ENCODE results near the gene SLC22A16.

SLC22A16 gene

GRCh38 chr6:110476046-110476849 lies at the start of gene SLC22A16:
TSS of gene SLC22A16 (minus strand) at chr6:110476613. CDS start at chr6:110476574, 39 bp downstream.
- Histone ChIP-seq H3K27ac (ENCODE audit: low read depth, low read length) (no peak within 1 kb of the TSS), H3K4me3 (ENCODE audit: low read depth in 1 of 5, low read length in 5 of 5) (peak within 1 kb of the TSS; percentile 25 to 59 (median 43)), H3K9ac (ENCODE audit: low read length in 5 of 5) (no peak within 1 kb of the TSS), H3K9me3 (ENCODE audit: control insufficient read depth in 5 of 5, low read length in 5 of 5) (peaks cover 0 to 5% (median 0%) of the 10 kb centered on the region in 5 donors), H3K36me3 (ENCODE audit: control insufficient read depth in 5 of 5, insufficient read depth in 5 of 5, low read length in 5 of 5) (no peaks in the 10 kb centered on the region), H3K27me3 (ENCODE audit: control insufficient read depth in 5 of 5, insufficient read depth in 4 of 5, low read length in 5 of 5) (peaks cover 0 to 16% (median 7%) of the 10 kb centered on the region in 5 donors), H3K4me1 (ENCODE audit: control insufficient read depth in 5 of 5, insufficient read depth in 5 of 5, low read length in 5 of 5) (peaks cover 0 to 15% (median 8%) of the 10 kb centered on the region in 5 donors)

GRCh38 chr6:110525001-110525400 lies 48.6 kb upstream of the SLC22A16 start:
- Histone ChIP-seq H3K9ac (ENCODE audit: low read length in 5 of 5) (no peak overlapping the region), H3K4me3 (ENCODE audit: low read depth in 1 of 5, low read length in 5 of 5) (no peak overlapping the region)

GRCh38 chr6:110524305-110524704 lies 47.9 kb upstream of the SLC22A16 start:
- no peak overlapping the region for H3K27ac ChIP-seq (ENCODE audit: low read depth, low read length)

More at GRCh38 chr6:110525001-110525400, 48.6 kb upstream of the SLC22A16 start:
- Histone ChIP-seq H3K9me3 (ENCODE audit: control insufficient read depth in 5 of 5, low read length in 5 of 5) (peaks cover 0 to 4% (median 0%) of the 10 kb centered on the region in 5 donors), H3K4me1 (ENCODE audit: control insufficient read depth in 5 of 5, insufficient read depth in 5 of 5, low read length in 5 of 5) (peaks cover 0 to 3% (median 0%) of the 10 kb centered on the region in 5 donors), H3K27ac (ENCODE audit: low read depth, low read length) (no peak overlapping the region), H3K27me3 (ENCODE audit: control insufficient read depth in 5 of 5, insufficient read depth in 4 of 5, low read length in 5 of 5) (peaks cover 0 to 3% (median 0%) of the 10 kb centered on the region in 5 donors), H3K36me3 (ENCODE audit: control insufficient read depth in 5 of 5, insufficient read depth in 5 of 5, low read length in 5 of 5) (no peaks in the 10 kb centered on the region)

GRCh38 chr6:110523451-110524021 lies 47.1 kb upstream of the SLC22A16 start:
- H3K4me3 ChIP-seq (ENCODE audit: low read depth in 1 of 5, low read length in 5 of 5), result no peak overlapping the region
- H3K27me3 ChIP-seq (ENCODE audit: control insufficient read depth in 5 of 5, insufficient read depth in 4 of 5, low read length in 5 of 5), result peaks cover 0 to 3% (median 0%) of the 10 kb centered on the region in 5 donors
- H3K36me3 ChIP-seq (ENCODE audit: control insufficient read depth in 5 of 5, insufficient read depth in 5 of 5, low read length in 5 of 5), result no peaks in the 10 kb centered on the region
- no peaks in the 10 kb centered on the region for H3K9me3 ChIP-seq (ENCODE audit: control insufficient read depth in 5 of 5, low read length in 5 of 5)
- H3K27ac ChIP-seq (ENCODE audit: low read depth, low read length), result no peak overlapping the region
- peaks cover 0 to 3% (median 0%) of the 10 kb centered on the region in 5 donors for H3K4me1 ChIP-seq (ENCODE audit: control insufficient read depth in 5 of 5, insufficient read depth in 5 of 5, low read length in 5 of 5)
- H3K9ac ChIP-seq (ENCODE audit: low read length in 5 of 5), result no peak overlapping the region

More at GRCh38 chr6:110524305-110524704, 47.9 kb upstream of the SLC22A16 start:
- Histone ChIP-seq H3K36me3 (ENCODE audit: control insufficient read depth in 5 of 5, insufficient read depth in 5 of 5, low read length in 5 of 5) (no peaks in the 10 kb centered on the region), H3K27me3 (ENCODE audit: control insufficient read depth in 5 of 5, insufficient read depth in 4 of 5, low read length in 5 of 5) (peaks cover 0 to 3% (median 0%) of the 10 kb centered on the region in 5 donors), H3K9me3 (ENCODE audit: control insufficient read depth in 5 of 5, low read length in 5 of 5) (peaks cover 0 to 4% (median 0%) of the 10 kb centered on the region in 5 donors), H3K4me1 (ENCODE audit: control insufficient read depth in 5 of 5, insufficient read depth in 5 of 5, low read length in 5 of 5) (peaks cover 0 to 3% (median 0%) of the 10 kb centered on the region in 5 donors), H3K4me3 (ENCODE audit: low read depth in 1 of 5, low read length in 5 of 5) (no peak overlapping the region), H3K9ac (ENCODE audit: low read length in 5 of 5) (no peak overlapping the region)

- Histone ChIP-seq H3K9ac (ENCODE audit: low read length in 5 of 5) (no peak overlapping the region), H3K9me3 (ENCODE audit: control insufficient read depth in 5 of 5, low read length in 5 of 5) (no peaks in the 10 kb centered on the region), H3K27me3 (ENCODE audit: control insufficient read depth in 5 of 5, insufficient read depth in 4 of 5, low read length in 5 of 5) (peaks cover 0 to 3% (median 0%) of the 10 kb centered on the region in 5 donors), H3K36me3 (ENCODE audit: control insufficient read depth in 5 of 5, insufficient read depth in 5 of 5, low read length in 5 of 5) (no peaks in the 10 kb centered on the region), H3K4me3 (ENCODE audit: low read depth in 1 of 5, low read length in 5 of 5) (no peak overlapping the region), H3K27ac (ENCODE audit: low read depth, low read length) (no peak overlapping the region), H3K4me1 (ENCODE audit: control insufficient read depth in 5 of 5, insufficient read depth in 5 of 5, low read length in 5 of 5) (peaks cover 0 to 2% (median 0%) of the 10 kb centered on the region in 5 donors)
These were observed 46.0 kb upstream of the SLC22A16 start for GRCh38 chr6:110522427-110522826.

GRCh38 chr6:110520992-110521543 lies 44.7 kb upstream of the SLC22A16 start:
- Histone ChIP-seq H3K9ac (ENCODE audit: low read length in 5 of 5) (no peak overlapping the region), H3K36me3 (ENCODE audit: control insufficient read depth in 5 of 5, insufficient read depth in 5 of 5, low read length in 5 of 5) (no peaks in the 10 kb centered on the region), H3K27me3 (ENCODE audit: control insufficient read depth in 5 of 5, insufficient read depth in 4 of 5, low read length in 5 of 5) (peaks cover 0 to 3% (median 0%) of the 10 kb centered on the region in 5 donors), H3K4me1 (ENCODE audit: control insufficient read depth in 5 of 5, insufficient read depth in 5 of 5, low read length in 5 of 5) (peaks cover 0 to 4% (median 0%) of the 10 kb centered on the region in 5 donors), H3K9me3 (ENCODE audit: control insufficient read depth in 5 of 5, low read length in 5 of 5) (no peaks in the 10 kb centered on the region), H3K27ac (ENCODE audit: low read depth, low read length) (no peak overlapping the region), H3K4me3 (ENCODE audit: low read depth in 1 of 5, low read length in 5 of 5) (no peak overlapping the region)

- Histone ChIP-seq H3K4me1 (ENCODE audit: control insufficient read depth in 5 of 5, insufficient read depth in 5 of 5, low read length in 5 of 5) (peaks cover 0 to 4% (median 0%) of the 10 kb centered on the region in 5 donors), H3K9me3 (ENCODE audit: control insufficient read depth in 5 of 5, low read length in 5 of 5) (no peaks in the 10 kb centered on the region), H3K27me3 (ENCODE audit: control insufficient read depth in 5 of 5, insufficient read depth in 4 of 5, low read length in 5 of 5) (peaks cover 0 to 3% (median 0%) of the 10 kb centered on the region in 5 donors), H3K27ac (ENCODE audit: low read depth, low read length) (no peak overlapping the region), H3K9ac (ENCODE audit: low read length in 5 of 5) (no peak overlapping the region), H3K36me3 (ENCODE audit: control insufficient read depth in 5 of 5, insufficient read depth in 5 of 5, low read length in 5 of 5) (no peaks in the 10 kb centered on the region), H3K4me3 (ENCODE audit: low read depth in 1 of 5, low read length in 5 of 5) (no peak overlapping the region)
These were observed 44.0 kb upstream of the SLC22A16 start for GRCh38 chr6:110520209-110520965.

- Histone ChIP-seq H3K4me1 (ENCODE audit: control insufficient read depth in 5 of 5, insufficient read depth in 5 of 5, low read length in 5 of 5) (peaks cover 0 to 9% (median 4%) of the 10 kb centered on the region in 5 donors), H3K4me3 (ENCODE audit: low read depth in 1 of 5, low read length in 5 of 5) (no peak overlapping the region), H3K36me3 (ENCODE audit: control insufficient read depth in 5 of 5, insufficient read depth in 5 of 5, low read length in 5 of 5) (no peaks in the 10 kb centered on the region), H3K9me3 (ENCODE audit: control insufficient read depth in 5 of 5, low read length in 5 of 5) (no peaks in the 10 kb centered on the region), H3K27me3 (ENCODE audit: control insufficient read depth in 5 of 5, insufficient read depth in 4 of 5, low read length in 5 of 5) (peaks cover 0 to 3% (median 0%) of the 10 kb centered on the region in 5 donors), H3K27ac (ENCODE audit: low read depth, low read length) (no peak overlapping the region), H3K9ac (ENCODE audit: low read length in 5 of 5) (no peak overlapping the region)
These were observed 41.3 kb upstream of the SLC22A16 start for GRCh38 chr6:110517601-110518281.

GRCh38 chr6:110517034-110517433 lies 40.6 kb upstream of the SLC22A16 start:
- peaks cover 0 to 9% (median 6%) of the 10 kb centered on the region in 5 donors for H3K4me1 ChIP-seq (ENCODE audit: control insufficient read depth in 5 of 5, insufficient read depth in 5 of 5, low read length in 5 of 5)

More at GRCh38 chr6:110517034-110517433, 40.6 kb upstream of the SLC22A16 start:
- Histone ChIP-seq H3K4me3 (ENCODE audit: low read depth in 1 of 5, low read length in 5 of 5) (no peak overlapping the region), H3K9me3 (ENCODE audit: control insufficient read depth in 5 of 5, low read length in 5 of 5) (no peaks in the 10 kb centered on the region), H3K27me3 (ENCODE audit: control insufficient read depth in 5 of 5, insufficient read depth in 4 of 5, low read length in 5 of 5) (peaks cover 0 to 3% (median 0%) of the 10 kb centered on the region in 5 donors), H3K27ac (ENCODE audit: low read depth, low read length) (no peak overlapping the region), H3K9ac (ENCODE audit: low read length in 5 of 5) (no peak overlapping the region), H3K36me3 (ENCODE audit: control insufficient read depth in 5 of 5, insufficient read depth in 5 of 5, low read length in 5 of 5) (no peaks in the 10 kb centered on the region)
